Activated naive CD8-positive, alpha-beta T cell treated with anti-CD3 and anti-CD28 coated beads, Interleukin-2, amount 10 ng/mL, durations not matched to agents 7 days and 5 days (primary cell): Measurements from ENCODE around the gene CD44. TPM values are rescaled to one million over a fixed set of nuclear protein-coding genes. Genes with fewer than 3 reads are reported as not detected.

Experiments
- ATAC-seq: fragments of 150-1000 bp; cut with Tn5 transposase; one replicate; pipeline ENCODE4 v1.10.0; 2021; ENCODE audit warnings: low read depth, moderate library complexity
- POLR2A ChIA-PET: fragments of 350-600 bp; sonication (Branson Sonifier 250); formaldehyde crosslinking; loops from one replicate; lab custom pipeline; 2021; ENCODE audit warnings: antibody characterized with exemption; lab: Charles Lee
- DNase-seq: peaks from one replicate; pipeline ENCODE4 v3.0.0; 2021
- H3K27ac Mint-ChIP-seq: one replicate; pipeline ENCODE4 v1.8.0; 2022; ENCODE audit warnings: mild to moderate bottlenecking, mixed read lengths
- H3K27me3 Mint-ChIP-seq: one replicate; pipeline ENCODE4 v1.8.0; 2022; ENCODE audit warnings: mild to moderate bottlenecking, moderate library complexity, mixed read lengths
- H3K36me3 Mint-ChIP-seq: one replicate; pipeline ENCODE4 v1.8.0; 2021; ENCODE audit warnings: mild to moderate bottlenecking, mixed read lengths
- H3K4me1 Mint-ChIP-seq: one replicate; pipeline ENCODE4 v1.8.0; 2021; ENCODE audit warnings: mixed read lengths
- H3K4me3 Mint-ChIP-seq: one replicate; pipeline ENCODE4 v1.8.0; 2022; ENCODE audit warnings: mild to moderate bottlenecking, moderate library complexity, mixed read lengths
- H3K9me3 Mint-ChIP-seq: one replicate; pipeline ENCODE4 v1.8.0; 2021; ENCODE audit warnings: mixed read lengths
- total RNA-seq, 2 experiments: library from RNA; stranded (reverse); gene quantifications; one replicate each; pipeline ENCODE4 v1.2.3, GENCODE V29; 2021

The CD44 gene
- total RNA-seq, 2 experiments from 2014 or later = 551 to 555 TPM

DNA sequence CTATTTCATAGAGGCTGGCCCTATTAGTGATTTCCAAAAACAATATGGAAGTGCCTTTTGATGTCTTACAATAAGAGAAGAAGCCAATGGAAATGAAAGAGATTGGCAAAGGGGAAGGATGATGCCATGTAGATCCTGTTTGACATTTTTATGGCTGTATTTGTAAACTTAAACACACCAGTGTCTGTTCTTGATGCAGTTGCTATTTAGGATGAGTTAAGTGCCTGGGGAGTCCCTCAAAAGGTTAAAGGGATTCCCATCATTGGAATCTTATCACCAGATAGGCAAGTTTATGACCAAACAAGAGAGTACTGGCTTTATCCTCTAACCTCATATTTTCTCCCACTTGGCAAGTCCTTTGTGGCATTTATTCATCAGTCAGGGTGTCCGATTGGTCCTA, 91.4 kb downstream of the CD44 start:
- H3K4me1 Mint-ChIP-seq = peaks cover 16% of the 10 kb centered on the region
- H3K4me3 Mint-ChIP-seq = no peak overlapping the region
- POLR2A ChIA-PET = no interaction called here
- no peaks in the 10 kb centered on the region for H3K27me3 Mint-ChIP-seq
- peaks cover 88% of the 10 kb centered on the region for H3K36me3 Mint-ChIP-seq
- H3K27ac Mint-ChIP-seq = no peak overlapping the region
- ATAC-seq (no peak), DNase-seq (no peak)
- peaks cover 8% of the 10 kb centered on the region for H3K9me3 Mint-ChIP-seq

DNA sequence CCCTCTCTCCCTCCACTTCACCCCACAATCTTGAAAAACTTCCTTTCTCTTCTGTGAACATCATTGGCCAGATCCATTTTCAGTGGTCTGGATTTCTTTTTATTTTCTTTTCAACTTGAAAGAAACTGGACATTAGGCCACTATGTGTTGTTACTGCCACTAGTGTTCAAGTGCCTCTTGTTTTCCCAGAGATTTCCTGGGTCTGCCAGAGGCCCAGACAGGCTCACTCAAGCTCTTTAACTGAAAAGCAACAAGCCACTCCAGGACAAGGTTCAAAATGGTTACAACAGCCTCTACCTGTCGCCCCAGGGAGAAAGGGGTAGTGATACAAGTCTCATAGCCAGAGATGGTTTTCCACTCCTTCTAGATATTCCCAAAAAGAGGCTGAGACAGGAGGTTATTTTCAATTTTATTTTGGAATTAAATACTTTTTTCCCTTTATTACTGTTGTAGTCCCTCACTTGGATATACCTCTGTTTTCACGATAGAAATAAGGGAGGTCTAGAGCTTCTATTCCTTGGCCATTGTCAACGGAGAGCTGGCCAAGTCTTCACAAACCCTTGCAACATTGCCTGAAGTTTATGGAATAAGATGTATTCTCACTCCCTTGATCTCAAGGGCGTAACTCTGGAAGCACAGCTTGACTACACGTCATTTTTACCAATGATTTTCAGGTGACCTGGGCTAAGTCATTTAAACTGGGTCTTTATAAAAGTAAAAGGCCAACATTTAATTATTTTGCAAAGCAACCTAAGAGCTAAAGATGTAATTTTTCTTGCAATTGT, 92.3 kb downstream of the CD44 start:
- Mint-ChIP-seq H3K9me3 (peaks cover 8% of the 10 kb centered on the region), H3K36me3 (peaks cover 81% of the 10 kb centered on the region), H3K4me3 (no peak overlapping the region), H3K27ac (no peak overlapping the region), H3K4me1 (peaks cover 24% of the 10 kb centered on the region), H3K27me3 (no peaks in the 10 kb centered on the region)
- POLR2A ChIA-PET = no interaction called here
- no peak for DNase-seq
- ATAC-seq = no peak

DNA sequence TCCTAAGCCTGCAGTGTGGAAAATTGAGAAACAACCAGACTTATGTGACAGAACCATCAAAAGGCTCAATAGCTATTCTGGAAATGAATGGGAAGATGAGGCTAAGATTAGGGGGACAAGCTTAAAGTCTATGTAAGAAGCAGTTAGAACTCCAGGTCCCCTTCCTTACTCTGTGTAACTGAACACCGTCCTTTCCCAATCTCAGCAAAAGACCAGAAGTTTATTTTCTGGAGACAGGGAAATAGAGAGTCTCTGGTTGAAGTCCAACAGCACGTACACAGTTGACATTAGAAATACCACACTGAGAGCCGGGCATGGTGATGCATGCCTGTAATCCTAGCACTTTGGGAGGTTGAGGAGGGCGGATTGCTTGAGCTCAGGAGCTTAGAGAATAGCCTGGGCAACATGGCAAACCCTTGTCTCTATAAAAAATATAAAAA, 93.9 kb downstream of the CD44 start:
- ATAC-seq (no peak), DNase-seq (no peak)
- H3K36me3 Mint-ChIP-seq = peaks cover 67% of the 10 kb centered on the region
- no peak overlapping the region for H3K27ac Mint-ChIP-seq
- POLR2A ChIA-PET = no interaction called here
- H3K4me3 Mint-ChIP-seq = no peak overlapping the region
- peaks cover 8% of the 10 kb centered on the region for H3K9me3 Mint-ChIP-seq
- no peaks in the 10 kb centered on the region for H3K27me3 Mint-ChIP-seq
- H3K4me1 Mint-ChIP-seq = peaks cover 34% of the 10 kb centered on the region

DNA sequence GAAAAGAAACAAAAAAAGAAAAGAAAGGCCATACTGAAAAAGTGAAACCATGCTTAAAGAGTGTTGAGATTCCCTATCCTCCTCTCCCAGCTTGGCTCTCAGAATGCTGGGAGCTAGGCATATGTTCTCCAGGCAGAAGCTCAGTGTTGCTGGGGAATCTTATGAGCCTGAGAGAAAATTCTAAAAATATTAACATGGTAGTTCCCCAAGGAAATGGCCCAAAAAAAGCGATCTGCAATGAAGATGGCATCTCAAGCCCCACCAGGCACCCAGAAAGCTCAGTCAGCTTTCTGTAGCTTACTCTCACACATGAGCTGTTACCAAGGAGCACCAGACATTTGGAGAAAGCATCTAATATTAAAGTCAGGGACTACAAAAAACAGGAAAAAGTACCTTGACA, 94.5 kb downstream of the CD44 start:
- H3K4me1 Mint-ChIP-seq = peaks cover 39% of the 10 kb centered on the region
- peaks cover 8% of the 10 kb centered on the region for H3K9me3 Mint-ChIP-seq
- no peak overlapping the region for H3K27ac Mint-ChIP-seq
- H3K4me3 Mint-ChIP-seq = no peak overlapping the region
- ATAC-seq = no peak
- peaks cover 62% of the 10 kb centered on the region for H3K36me3 Mint-ChIP-seq
- DNase-seq = no peak
- POLR2A ChIA-PET = no interaction called here
- H3K27me3 Mint-ChIP-seq = no peaks in the 10 kb centered on the region

DNA sequence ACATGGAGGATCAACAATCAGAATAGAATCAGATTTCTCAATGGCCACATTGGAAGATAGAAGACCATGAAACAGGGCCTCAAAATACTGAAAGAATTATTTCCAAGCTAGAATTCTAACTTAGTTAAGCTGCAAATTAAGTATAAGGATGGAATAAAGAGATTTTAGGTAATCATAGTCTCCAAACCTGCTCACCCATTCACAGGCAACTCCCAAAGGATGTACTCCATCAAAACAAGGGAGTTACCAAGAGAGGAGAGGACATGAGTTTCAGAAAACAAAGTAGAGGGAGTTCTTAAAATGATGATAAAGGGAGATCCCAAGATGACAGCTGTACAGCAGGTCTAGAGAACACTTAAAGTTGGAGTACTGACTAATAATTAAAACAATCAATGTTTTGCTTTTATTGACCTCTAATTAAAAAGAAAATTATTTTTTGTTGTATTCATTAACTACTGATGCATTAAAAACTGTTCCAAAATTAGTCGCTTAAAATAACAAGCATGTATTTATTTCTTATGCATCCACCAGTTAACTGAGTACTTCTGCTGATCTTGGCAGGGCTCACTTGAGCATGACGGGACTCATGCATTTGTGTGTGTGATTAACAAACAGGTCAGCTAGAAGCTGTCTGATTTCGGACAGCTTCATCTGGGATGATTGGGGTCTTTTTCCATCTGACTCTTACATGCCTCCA, 95.6 kb downstream of the CD44 start:
- POLR2A ChIA-PET = interaction anchor here (1.2 kb wide), 1 partner anchor 8 kb away, joined by 3 read pairs; no protein-coding TSS in a partner anchor
- Mint-ChIP-seq H3K36me3 (peaks cover 51% of the 10 kb centered on the region), H3K4me1 (peaks cover 43% of the 10 kb centered on the region), H3K4me3 (peak overlapping the region; percentile 22), H3K27me3 (no peaks in the 10 kb centered on the region), H3K27ac (peak overlapping the region; percentile 35), H3K9me3 (peaks cover 8% of the 10 kb centered on the region)
- DNase-seq (no peak), ATAC-seq (no peak)

DNA sequence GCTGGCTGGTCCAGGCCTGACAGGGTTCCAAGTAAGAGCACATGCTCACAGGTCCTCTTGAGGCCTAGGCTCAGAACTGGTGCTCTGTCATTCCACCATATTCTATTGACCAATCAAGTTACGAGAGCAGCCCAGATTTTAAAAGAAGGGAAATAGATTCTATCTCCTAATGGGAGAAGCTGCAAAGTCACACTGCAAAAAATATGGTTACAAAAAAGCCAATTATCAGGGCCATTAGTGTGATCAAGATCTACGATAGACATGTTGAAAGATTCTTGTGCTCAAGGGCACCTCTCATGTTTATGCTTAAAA, 96.1 kb downstream of the CD44 start:
- H3K4me3 Mint-ChIP-seq = peak overlapping the region; percentile 22
- H3K4me1 Mint-ChIP-seq = peaks cover 44% of the 10 kb centered on the region

DNA sequence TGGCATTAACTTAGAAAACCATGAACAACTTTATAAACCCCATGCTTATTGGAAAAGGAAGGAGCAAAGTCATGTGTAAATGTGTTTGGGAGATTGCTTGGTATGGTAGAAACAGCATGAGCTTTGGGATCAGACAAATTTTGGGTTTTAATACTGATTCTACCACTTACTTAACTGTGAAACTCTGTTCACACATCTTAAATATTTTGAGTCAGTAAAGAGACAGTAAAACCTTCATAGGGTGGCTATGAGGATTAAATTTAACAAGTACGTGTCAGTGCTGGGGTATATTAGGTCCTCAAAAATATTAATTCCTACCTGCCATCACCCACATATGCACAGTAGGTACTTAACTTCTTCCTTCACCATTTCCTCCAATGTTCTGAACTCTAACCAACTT, 96.5 kb downstream of the CD44 start:
- POLR2A ChIA-PET = interaction anchor here (1.0 to 1.4 kb wide), 5 partner anchors 9 to 320 kb away, joined by 3 to 5 read pairs (median 3); partner anchors contain the start of gene APIP
- peaks cover 8% of the 10 kb centered on the region for H3K9me3 Mint-ChIP-seq
- peaks cover 2% of the 10 kb centered on the region for H3K27me3 Mint-ChIP-seq
- peaks cover 42% of the 10 kb centered on the region for H3K36me3 Mint-ChIP-seq
- H3K27ac Mint-ChIP-seq = peak overlapping the region; percentile 74
- DNase-seq (no peak), ATAC-seq (no peak)
- H3K4me3 Mint-ChIP-seq = peak overlapping the region; percentile 58
- peaks cover 44% of the 10 kb centered on the region for H3K4me1 Mint-ChIP-seq

More for the DNA sequence above, 96.1 kb downstream of the CD44 start:
- POLR2A ChIA-PET = interaction anchor here (1.0 to 1.4 kb wide), 3 partner anchors 9 to 89 kb away, joined by 3 to 5 read pairs (median 3); no protein-coding TSS in a partner anchor
- ATAC-seq (no peak), DNase-seq (no peak)
- Mint-ChIP-seq H3K36me3 (peaks cover 46% of the 10 kb centered on the region), H3K9me3 (peaks cover 8% of the 10 kb centered on the region), H3K27ac (peak overlapping the region; percentile 74), H3K27me3 (peaks cover 1% of the 10 kb centered on the region)

DNA sequence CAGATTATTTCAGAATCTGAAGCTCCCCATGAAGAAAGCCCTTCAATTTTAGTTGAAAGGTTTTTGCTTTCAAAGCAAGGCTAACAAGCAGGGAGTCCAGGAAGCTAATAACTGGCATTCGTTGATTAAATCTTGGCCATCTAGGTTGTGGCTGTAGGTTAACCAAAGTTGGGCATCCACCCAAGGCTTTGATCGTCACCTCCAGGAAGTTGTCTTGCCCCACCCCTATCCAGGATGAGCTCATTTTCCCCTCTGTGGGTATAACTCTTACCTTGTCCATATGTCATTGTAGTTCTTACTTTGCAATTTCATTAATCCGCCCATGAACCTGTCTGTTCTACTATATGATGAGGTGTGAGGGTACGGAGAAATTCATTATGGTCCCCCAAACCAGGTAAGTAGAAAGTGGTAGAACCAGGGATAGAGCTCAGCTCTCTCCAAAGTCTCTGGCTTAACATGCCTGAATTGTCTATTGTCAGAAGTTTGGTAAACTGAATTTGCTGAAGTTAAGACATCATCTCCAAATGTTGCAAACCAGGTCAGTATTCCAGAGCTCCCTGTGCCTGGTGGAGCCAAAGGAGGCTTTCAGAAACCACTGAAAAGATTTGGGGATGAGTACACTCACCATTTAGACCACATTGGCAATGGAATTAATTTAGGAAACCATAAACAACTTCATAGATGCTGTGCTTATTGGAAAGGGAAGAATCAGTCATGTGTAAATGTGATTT, 97.1 kb downstream of the CD44 start:
- no peak for DNase-seq
- POLR2A ChIA-PET = interaction anchor here (1.0 to 1.4 kb wide), 5 partner anchors 10 to 320 kb away, joined by 3 to 5 read pairs (median 3); partner anchors contain the start of gene APIP
- H3K4me3 Mint-ChIP-seq = peak overlapping the region; percentile 58
- peak; percentile 85 for ATAC-seq
- peaks cover 36% of the 10 kb centered on the region for H3K36me3 Mint-ChIP-seq
- H3K27me3 Mint-ChIP-seq = peaks cover 2% of the 10 kb centered on the region
- peak overlapping the region; percentile 74 for H3K27ac Mint-ChIP-seq
- H3K4me1 Mint-ChIP-seq = peaks cover 46% of the 10 kb centered on the region
- H3K9me3 Mint-ChIP-seq = peaks cover 8% of the 10 kb centered on the region

DNA sequence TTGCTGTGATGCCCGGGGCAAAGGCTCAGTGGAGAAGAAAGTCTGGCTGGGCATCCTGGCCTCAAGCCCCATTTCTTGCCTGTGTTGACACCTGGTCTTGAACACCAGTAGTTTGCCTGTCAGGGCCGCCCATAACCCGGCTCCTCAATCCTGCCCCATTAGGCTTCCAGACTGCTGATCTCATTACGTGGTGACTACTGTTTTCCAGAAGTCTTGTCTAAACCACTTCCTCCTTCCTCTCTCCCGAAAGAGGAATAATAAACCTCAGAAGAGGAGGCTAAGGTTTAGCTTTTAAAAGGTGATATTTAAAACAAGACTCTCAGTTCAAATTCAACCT, 97.7 kb downstream of the CD44 start:
- Mint-ChIP-seq H3K27me3 (peaks cover 2% of the 10 kb centered on the region), H3K9me3 (peaks cover 8% of the 10 kb centered on the region), H3K4me1 (peaks cover 50% of the 10 kb centered on the region), H3K27ac (peak overlapping the region; percentile 74), H3K36me3 (peaks cover 35% of the 10 kb centered on the region), H3K4me3 (peak overlapping the region; percentile 58)
- no peak for DNase-seq
- ATAC-seq = no peak
- POLR2A ChIA-PET = interaction anchor here (0.9 to 1.2 kb wide), 3 partner anchors 73 to 321 kb away, joined by 3 read pairs; partner anchors contain the start of gene APIP

DNA sequence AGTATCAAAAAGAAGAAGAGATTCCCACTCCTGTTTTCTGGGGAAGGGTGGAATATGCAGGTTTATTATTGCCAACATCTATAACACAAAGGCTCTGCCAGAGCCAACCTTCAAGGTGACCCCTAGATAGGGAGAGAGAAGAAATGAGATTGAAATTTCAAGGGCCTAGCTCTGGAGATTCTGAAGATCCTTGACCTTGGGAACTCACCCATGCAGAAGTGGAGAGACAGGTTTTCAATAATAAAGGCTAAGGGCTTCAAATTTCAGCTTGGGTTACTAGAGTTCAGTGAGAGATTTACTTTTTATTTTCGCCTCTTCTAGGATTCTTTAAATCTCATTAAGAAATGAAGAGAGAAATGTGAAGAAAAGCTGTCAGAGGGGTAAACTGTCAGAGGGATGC, 98.4 kb downstream of the CD44 start:
- Mint-ChIP-seq H3K9me3 (peaks cover 8% of the 10 kb centered on the region), H3K27ac (no peak overlapping the region), H3K36me3 (peaks cover 28% of the 10 kb centered on the region), H3K27me3 (peaks cover 2% of the 10 kb centered on the region), H3K4me1 (peaks cover 55% of the 10 kb centered on the region), H3K4me3 (no peak overlapping the region)
- DNase-seq (no peak), ATAC-seq (no peak)
- POLR2A ChIA-PET = interaction anchor here (0.9 kb wide), 1 partner anchor 74 kb away, joined by 3 read pairs; no protein-coding TSS in a partner anchor

DNA sequence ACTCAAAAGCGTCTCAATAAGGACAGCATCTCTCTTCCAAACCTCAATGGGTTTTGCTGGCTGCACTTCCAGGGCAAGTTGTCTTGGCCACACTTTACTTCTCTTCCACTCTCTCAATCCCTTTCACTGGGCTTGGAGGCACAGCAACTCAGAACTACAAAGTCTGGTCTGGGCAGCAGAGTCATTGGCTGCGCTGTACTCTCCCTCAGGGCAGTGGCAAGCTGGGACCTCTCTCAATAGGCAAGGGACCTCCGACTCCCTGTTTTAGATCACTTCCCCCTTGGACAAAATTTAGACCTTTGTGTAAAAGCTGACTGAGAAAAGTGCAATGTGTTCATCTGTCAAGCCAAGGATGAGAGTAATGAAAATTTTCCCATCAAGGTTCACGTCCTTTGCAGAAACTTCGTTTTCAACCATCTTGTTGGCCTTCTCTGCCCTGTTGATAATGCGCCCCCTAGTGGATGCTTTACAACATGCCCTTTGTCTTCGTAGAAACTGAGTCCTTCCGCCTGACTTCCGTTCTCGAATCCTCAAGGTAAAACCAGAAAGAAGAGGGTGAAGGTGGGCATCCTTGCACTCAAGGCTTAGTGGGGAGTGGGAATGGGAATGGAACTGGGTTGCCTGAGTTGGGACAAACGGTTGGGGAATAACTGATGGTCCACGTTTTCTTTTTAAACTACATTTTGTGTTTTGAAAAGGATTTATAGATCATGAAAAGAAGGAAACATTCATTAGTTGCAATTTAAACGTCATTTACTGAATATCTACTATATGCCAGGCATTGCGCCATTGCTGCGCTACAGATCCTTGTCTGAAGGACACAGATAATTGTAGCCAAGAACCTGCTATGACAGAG, 99.1 kb downstream of the CD44 start:
- POLR2A ChIA-PET = no interaction called here
- Mint-ChIP-seq H3K36me3 (peaks cover 23% of the 10 kb centered on the region), H3K4me3 (no peak overlapping the region), H3K4me1 (peaks cover 63% of the 10 kb centered on the region), H3K9me3 (peaks cover 6% of the 10 kb centered on the region), H3K27ac (peak overlapping the region; percentile 74), H3K27me3 (peaks cover 2% of the 10 kb centered on the region)
- ATAC-seq (no peak), DNase-seq (no peak)

DNA sequence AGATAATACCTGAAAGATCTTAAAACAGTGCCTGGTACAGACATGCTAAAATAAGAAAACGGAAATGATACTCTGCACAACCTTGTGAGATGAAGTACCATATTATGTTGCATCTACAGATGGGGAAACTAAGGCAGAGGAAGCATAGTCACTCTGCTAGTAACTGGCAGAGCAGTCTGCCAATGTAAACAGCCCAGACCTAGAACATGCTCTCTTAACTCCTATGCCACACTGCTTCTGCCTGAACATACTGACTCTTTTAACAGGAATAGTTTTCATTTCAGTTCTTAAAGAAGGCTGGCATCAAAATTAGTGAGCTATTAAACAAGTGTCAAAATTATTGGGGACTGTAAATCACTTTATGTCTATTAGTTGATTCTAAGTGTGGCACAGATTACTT, 99.9 kb downstream of the CD44 start:
- DNase-seq (no peak), ATAC-seq (no peak)
- Mint-ChIP-seq H3K27ac (no peak overlapping the region), H3K4me1 (peaks cover 60% of the 10 kb centered on the region), H3K4me3 (no peak overlapping the region), H3K36me3 (peaks cover 18% of the 10 kb centered on the region), H3K9me3 (peaks cover 4% of the 10 kb centered on the region), H3K27me3 (peaks cover 2% of the 10 kb centered on the region)
- POLR2A ChIA-PET = no interaction called here
